HepG2 (cell line): ENCODE results near the gene ZNF773. TPM values are rescaled to one million over a fixed set of nuclear protein-coding genes. Genes with fewer than 3 reads are reported as not detected.

Experiments
- DPF2 ChIP-seq: sonication (generic); formaldehyde crosslinking; IDR thresholded peaks from 2 replicates; pipeline ENCODE4 v1.4.0; 2020; ENCODE audit warnings: mild to moderate bottlenecking, low read depth, missing genetic modification reagents, borderline replicate concordance
- ERF ChIP-seq: IDR thresholded peaks from 2 replicates; pipeline ENCODE4 v1.6.1; 2018; ENCODE audit warnings: missing biosample characterization, missing genetic modification reagents
- ESRRA ChIP-seq: sonication (generic); formaldehyde crosslinking; IDR thresholded peaks from 2 replicates; pipeline ENCODE4 v1.5.1; 2020; ENCODE audit warnings: mild to moderate bottlenecking, low read depth, missing genetic modification reagents
- GTF3A ChIP-seq: sonication (generic); formaldehyde crosslinking; conservative IDR thresholded peaks from 2 replicates; pipeline ENCODE4 v1.4.0; 2020; ENCODE audit warnings: mild to moderate bottlenecking, missing genetic modification reagents
- MAFG ChIP-seq: sonication (generic); formaldehyde crosslinking; IDR thresholded peaks from 2 replicates; pipeline ENCODE4 v1.5.1; 2020; ENCODE audit warnings: mild to moderate bottlenecking, missing genetic modification reagents
- PHF20 ChIP-seq: sonication (generic); formaldehyde crosslinking; IDR thresholded peaks from 2 replicates; pipeline ENCODE4 v1.5.0; 2020; ENCODE audit warnings: mild to moderate bottlenecking, missing genetic modification reagents
- RBM39 ChIP-seq: fragments of 200-400 bp; formaldehyde crosslinking; IDR thresholded peaks from one replicate; pipeline ENCODE4 v1.6.1; 2018; ENCODE audit warnings: antibody characterized with exemption, mild to moderate bottlenecking, low read depth, low read length; ENCODE audit not compliant: poor library complexity, severe bottlenecking
- ZKSCAN1 ChIP-seq: fragments of 150-350 bp; IDR thresholded peaks from 2 replicates; pipeline ENCODE4 v1.6.1; 2014; ENCODE audit warnings: low read length
- ZNF12 ChIP-seq: sonication (generic); formaldehyde crosslinking; IDR thresholded peaks from 2 replicates; pipeline ENCODE4 v1.5.0; 2020; ENCODE audit warnings: missing genetic modification reagents
- ZNF253 ChIP-seq: sonication (generic); formaldehyde crosslinking; IDR thresholded peaks from 2 replicates; pipeline ENCODE4 v1.8.0; 2022; ENCODE audit warnings: mild to moderate bottlenecking, missing genetic modification reagents, borderline replicate concordance
- ZNF264 ChIP-seq: sonication (generic); formaldehyde crosslinking; IDR thresholded peaks from 2 replicates; pipeline ENCODE4 v1.4.0; 2020; ENCODE audit warnings: missing genetic modification reagents
- ZNF354B ChIP-seq: sonication (generic); formaldehyde crosslinking; IDR thresholded peaks from 2 replicates; pipeline ENCODE4 v1.8.0; 2022; ENCODE audit warnings: mild to moderate bottlenecking, missing genetic modification reagents
- ZNF451 ChIP-seq: sonication (generic); formaldehyde crosslinking; IDR thresholded peaks from 2 replicates; pipeline ENCODE4 v1.5.0; 2020; ENCODE audit warnings: mild to moderate bottlenecking, missing genetic modification reagents
- ZNF557 ChIP-seq: sonication (generic); formaldehyde crosslinking; IDR thresholded peaks from 2 replicates; pipeline ENCODE4 v1.4.0; 2020; ENCODE audit warnings: missing genetic modification reagents
- polyA plus RNA-seq, 8 experiments: library from polyadenylated mRNA; depleted of rRNA in 3 of 8; stranded (reverse) in 7 of 8; unstranded in 1 of 8; fragments of >200 nt; fragmentation: Illumina TruSeq in 4 of 8; extraction: Trizol in 4 of 8; gene quantifications; 2 replicates each; pipeline versions ENCODE4 v1.2.1 to v1.2.3, GENCODE V29; 2011 to 2016; ENCODE audit warnings: low read depth in 4 of 8, missing spikeins in 1 of 8, mixed read lengths in 1 of 8; ENCODE audit not compliant: insufficient read depth in 1 of 8
- total RNA-seq, 5 experiments: library from RNA; depleted of rRNA; stranded (reverse); fragments of >200 nt; fragmentation: Illumina TruSeq; extraction: Trizol; gene quantifications; 2 replicates each; pipeline ENCODE4 v1.2.3, GENCODE V29; 2016; ENCODE audit warnings: low read depth in 1 of 5
- TF ChIP-seq, protein P1 (sequence below): IDR thresholded peaks from 2 replicates; pipeline ENCODE4 v1.6.1; 2016; ENCODE audit warnings: missing genetic modification reagents, missing compliant biosample characterization
- TF ChIP-seq, protein P2 (sequence below): sonication (generic); formaldehyde crosslinking; IDR thresholded peaks from 2 replicates; pipeline ENCODE4 v1.9.0; 2021; ENCODE audit warnings: missing genetic modification reagents, mild to moderate bottlenecking, borderline replicate concordance
- TF ChIP-seq, protein P3 (sequence below): sonication (generic); formaldehyde crosslinking; IDR thresholded peaks from 2 replicates; pipeline ENCODE4 v1.4.0; 2020; ENCODE audit warnings: mild to moderate bottlenecking, missing genetic modification reagents
- TF ChIP-seq, protein P4 (sequence below): sonication (generic); formaldehyde crosslinking; IDR thresholded peaks from 2 replicates; pipeline ENCODE4 v1.5.0; 2020; ENCODE audit warnings: mild to moderate bottlenecking, missing genetic modification reagents
- TF ChIP-seq, protein P5 (sequence below): sonication (generic); formaldehyde crosslinking; IDR thresholded peaks from 2 replicates; pipeline ENCODE4 v1.5.0; 2020; ENCODE audit warnings: missing genetic modification reagents, mild to moderate bottlenecking, borderline replicate concordance
- TF ChIP-seq, protein P6 (sequence below): IDR thresholded peaks from 2 replicates; pipeline ENCODE4 v1.6.1; 2012; ENCODE audit warnings: inconsistent platforms

ZNF773 gene
- total and polyA plus RNA-seq, 2 of the 13 experiments (the other 11 are each of a cell fraction or from before 2014, with no cell fraction given), result 5.7 to 6.7 TPM

DNA sequence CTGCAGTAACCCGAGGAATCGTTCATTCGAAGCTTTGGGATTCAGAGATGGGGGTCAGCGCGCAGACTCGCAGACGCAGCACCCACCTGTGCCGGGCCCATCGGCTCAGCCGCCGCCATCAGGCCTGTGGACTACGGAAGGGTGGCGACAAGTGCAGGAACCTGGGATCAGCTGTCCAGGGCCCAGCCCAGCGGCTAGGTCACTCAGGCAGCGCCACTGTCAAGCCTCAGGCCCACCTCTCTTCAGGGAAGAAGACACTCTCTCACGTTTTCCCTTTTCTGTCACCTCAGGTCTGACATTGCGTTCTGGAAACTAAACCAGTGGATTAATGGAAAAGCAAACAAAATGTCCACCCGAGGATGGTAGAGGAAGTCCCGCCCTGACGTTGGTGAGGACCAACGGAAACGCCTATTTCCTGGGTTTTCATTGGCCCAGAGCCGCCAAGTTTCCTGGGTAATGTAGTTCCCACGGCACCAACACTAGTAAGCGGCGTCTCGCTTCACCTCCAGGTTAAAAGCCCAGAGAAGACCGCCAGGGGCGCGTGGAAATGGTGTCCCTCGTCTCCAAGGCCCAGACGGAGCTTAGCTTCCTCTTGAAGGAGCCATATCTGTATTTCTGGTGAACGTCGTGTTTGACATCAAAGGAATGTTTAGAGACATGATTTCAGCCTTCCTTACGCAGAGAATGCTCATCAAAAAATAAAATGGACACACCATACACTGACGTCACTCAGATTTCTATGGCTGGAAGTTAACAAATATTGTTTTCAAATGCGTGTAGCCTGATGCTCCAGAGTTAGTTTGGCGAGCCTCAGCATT is 22.3 kb upstream of the ZNF773 start, which contains the start of gene ZNF772 (continued):
- TF ChIP-seq, protein P1, sequence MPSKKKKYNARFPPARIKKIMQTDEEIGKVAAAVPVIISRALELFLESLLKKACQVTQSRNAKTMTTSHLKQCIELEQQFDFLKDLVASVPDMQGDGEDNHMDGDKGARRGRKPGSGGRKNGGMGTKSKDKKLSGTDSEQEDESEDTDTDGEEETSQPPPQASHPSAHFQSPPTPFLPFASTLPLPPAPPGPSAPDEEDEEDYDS (CRISPR knock-in tag), result 0 out of 2 replicates have a peak, but pooled peaks have one; percentile 69
- TF ChIP-seq ZNF253 (CRISPR knock-in tag), result no peak
- TF ChIP-seq, protein P2, sequence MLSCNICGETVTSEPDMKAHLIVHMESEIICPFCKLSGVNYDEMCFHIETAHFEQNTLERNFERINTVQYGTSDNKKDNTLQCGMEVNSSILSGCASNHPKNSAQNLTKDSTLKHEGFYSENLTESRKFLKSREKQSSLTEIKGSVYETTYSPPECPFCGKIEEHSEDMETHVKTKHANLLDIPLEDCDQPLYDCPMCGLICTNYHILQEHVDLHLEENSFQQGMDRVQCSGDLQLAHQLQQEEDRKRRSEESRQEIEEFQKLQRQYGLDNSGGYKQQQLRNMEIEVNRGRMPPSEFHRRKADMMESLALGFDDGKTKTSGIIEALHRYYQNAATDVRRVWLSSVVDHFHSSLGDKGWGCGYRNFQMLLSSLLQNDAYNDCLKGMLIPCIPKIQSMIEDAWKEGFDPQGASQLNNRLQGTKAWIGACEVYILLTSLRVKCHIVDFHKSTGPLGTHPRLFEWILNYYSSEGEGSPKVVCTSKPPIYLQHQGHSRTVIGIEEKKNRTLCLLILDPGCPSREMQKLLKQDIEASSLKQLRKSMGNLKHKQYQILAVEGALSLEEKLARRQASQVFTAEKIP (CRISPR knock-in tag), result no peak
- TF ChIP-seq, protein P3, sequence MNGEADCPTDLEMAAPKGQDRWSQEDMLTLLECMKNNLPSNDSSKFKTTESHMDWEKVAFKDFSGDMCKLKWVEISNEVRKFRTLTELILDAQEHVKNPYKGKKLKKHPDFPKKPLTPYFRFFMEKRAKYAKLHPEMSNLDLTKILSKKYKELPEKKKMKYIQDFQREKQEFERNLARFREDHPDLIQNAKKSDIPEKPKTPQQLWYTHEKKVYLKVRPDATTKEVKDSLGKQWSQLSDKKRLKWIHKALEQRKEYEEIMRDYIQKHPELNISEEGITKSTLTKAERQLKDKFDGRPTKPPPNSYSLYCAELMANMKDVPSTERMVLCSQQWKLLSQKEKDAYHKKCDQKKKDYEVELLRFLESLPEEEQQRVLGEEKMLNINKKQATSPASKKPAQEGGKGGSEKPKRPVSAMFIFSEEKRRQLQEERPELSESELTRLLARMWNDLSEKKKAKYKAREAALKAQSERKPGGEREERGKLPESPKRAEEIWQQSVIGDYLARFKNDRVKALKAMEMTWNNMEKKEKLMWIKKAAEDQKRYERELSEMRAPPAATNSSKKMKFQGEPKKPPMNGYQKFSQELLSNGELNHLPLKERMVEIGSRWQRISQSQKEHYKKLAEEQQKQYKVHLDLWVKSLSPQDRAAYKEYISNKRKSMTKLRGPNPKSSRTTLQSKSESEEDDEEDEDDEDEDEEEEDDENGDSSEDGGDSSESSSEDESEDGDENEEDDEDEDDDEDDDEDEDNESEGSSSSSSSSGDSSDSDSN (CRISPR knock-in tag), result peak; percentile 70
- no peak for TF ChIP-seq ZNF557 (CRISPR knock-in tag)
- TF ChIP-seq DPF2 (CRISPR knock-in tag), result no peak
- TF ChIP-seq, protein P4, sequence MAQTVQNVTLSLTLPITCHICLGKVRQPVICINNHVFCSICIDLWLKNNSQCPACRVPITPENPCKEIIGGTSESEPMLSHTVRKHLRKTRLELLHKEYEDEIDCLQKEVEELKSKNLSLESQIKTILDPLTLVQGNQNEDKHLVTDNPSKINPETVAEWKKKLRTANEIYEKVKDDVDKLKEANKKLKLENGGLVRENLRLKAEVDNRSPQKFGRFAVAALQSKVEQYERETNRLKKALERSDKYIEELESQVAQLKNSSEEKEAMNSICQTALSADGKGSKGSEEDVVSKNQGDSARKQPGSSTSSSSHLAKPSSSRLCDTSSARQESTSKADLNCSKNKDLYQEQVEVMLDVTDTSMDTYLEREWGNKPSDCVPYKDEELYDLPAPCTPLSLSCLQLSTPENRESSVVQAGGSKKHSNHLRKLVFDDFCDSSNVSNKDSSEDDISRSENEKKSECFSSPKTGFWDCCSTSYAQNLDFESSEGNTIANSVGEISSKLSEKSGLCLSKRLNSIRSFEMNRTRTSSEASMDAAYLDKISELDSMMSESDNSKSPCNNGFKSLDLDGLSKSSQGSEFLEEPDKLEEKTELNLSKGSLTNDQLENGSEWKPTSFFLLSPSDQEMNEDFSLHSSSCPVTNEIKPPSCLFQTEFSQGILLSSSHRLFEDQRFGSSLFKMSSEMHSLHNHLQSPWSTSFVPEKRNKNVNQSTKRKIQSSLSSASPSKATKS (CRISPR knock-in tag), result no peak
- TF ChIP-seq ZNF12 (CRISPR knock-in tag), result 0 out of 2 replicates have a peak, but pooled peaks have one; percentile 10
- peak; percentile 45; the same call in 1 of the 2 replicates for TF ChIP-seq ESRRA (CRISPR knock-in tag)
- TF ChIP-seq, protein P5, sequence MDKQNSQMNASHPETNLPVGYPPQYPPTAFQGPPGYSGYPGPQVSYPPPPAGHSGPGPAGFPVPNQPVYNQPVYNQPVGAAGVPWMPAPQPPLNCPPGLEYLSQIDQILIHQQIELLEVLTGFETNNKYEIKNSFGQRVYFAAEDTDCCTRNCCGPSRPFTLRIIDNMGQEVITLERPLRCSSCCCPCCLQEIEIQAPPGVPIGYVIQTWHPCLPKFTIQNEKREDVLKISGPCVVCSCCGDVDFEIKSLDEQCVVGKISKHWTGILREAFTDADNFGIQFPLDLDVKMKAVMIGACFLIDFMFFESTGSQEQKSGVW, result no peak
- no peak for TF ChIP-seq RBM39
- no peak for TF ChIP-seq ZNF264 (CRISPR knock-in tag)
- no peak for TF ChIP-seq ZKSCAN1
- TF ChIP-seq MAFG (CRISPR knock-in tag), result no peak
- peak; percentile 81 for TF ChIP-seq PHF20 (CRISPR knock-in tag)
- TF ChIP-seq ZNF451, result peak; percentile 62; the same call in 1 of the 2 replicates
- TF ChIP-seq ERF (CRISPR knock-in tag), result peak; percentile 35; the same call in 1 of the 2 replicates
- TF ChIP-seq, protein P6, sequence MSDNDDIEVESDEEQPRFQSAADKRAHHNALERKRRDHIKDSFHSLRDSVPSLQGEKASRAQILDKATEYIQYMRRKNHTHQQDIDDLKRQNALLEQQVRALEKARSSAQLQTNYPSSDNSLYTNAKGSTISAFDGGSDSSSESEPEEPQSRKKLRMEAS, result peak; percentile 67
- no peak for TF ChIP-seq ZNF354B
- TF ChIP-seq GTF3A (CRISPR knock-in tag), result no peak
